AG09319 (cell line): ENCODE measurements around the gene CPN1.

Experiments
- DNase-seq: peaks from one replicate; pipeline ENCODE4 v3.0.0-alpha.2; 2010; ENCODE audit warnings: low read depth; ENCODE audit errors: extremely low read depth
- TF ChIP-seq, protein P1 (sequence below): IDR thresholded peaks from 2 replicates; pipeline ENCODE4 v1.5.1; 2011; ENCODE audit warnings: low read depth, mild to moderate bottlenecking, inconsistent platforms, low read length, moderate library complexity

CPN1 gene

DNA sequence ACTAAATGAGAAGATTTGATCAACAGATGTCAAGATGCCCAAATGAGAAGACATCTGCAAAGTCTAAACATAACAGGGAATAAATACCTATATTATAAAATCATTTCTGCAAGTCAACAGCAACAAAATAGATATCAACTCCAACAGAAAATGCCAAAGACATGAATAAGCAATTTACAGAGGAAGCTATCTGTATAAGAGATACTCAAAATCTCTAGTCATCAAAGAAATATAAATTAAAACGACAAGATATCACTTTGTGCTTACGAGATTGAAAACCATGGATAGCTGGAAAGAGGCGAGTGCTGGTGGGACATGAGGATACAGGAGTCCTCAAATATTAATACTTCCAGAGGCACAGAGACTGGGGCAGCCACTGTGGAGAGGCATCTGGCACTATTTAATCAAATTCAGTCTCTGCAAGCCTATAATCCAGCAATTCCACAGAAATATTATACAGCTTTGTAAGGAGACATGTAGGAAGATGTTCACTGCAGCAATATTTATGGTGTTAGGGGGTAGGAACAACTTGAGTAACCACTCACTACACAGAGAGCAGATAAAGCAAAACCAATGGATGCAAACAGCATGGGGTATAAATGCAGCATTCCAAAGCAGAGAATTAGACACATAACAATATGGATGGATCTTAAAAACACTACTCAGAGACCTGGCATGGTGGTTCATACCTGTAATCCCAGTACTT is 76.7 kb downstream of the CPN1 start:
- no peak for DNase-seq
- TF ChIP-seq, protein P1, sequence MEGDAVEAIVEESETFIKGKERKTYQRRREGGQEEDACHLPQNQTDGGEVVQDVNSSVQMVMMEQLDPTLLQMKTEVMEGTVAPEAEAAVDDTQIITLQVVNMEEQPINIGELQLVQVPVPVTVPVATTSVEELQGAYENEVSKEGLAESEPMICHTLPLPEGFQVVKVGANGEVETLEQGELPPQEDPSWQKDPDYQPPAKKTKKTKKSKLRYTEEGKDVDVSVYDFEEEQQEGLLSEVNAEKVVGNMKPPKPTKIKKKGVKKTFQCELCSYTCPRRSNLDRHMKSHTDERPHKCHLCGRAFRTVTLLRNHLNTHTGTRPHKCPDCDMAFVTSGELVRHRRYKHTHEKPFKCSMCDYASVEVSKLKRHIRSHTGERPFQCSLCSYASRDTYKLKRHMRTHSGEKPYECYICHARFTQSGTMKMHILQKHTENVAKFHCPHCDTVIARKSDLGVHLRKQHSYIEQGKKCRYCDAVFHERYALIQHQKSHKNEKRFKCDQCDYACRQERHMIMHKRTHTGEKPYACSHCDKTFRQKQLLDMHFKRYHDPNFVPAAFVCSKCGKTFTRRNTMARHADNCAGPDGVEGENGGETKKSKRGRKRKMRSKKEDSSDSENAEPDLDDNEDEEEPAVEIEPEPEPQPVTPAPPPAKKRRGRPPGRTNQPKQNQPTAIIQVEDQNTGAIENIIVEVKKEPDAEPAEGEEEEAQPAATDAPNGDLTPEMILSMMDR: no peak

DNA sequence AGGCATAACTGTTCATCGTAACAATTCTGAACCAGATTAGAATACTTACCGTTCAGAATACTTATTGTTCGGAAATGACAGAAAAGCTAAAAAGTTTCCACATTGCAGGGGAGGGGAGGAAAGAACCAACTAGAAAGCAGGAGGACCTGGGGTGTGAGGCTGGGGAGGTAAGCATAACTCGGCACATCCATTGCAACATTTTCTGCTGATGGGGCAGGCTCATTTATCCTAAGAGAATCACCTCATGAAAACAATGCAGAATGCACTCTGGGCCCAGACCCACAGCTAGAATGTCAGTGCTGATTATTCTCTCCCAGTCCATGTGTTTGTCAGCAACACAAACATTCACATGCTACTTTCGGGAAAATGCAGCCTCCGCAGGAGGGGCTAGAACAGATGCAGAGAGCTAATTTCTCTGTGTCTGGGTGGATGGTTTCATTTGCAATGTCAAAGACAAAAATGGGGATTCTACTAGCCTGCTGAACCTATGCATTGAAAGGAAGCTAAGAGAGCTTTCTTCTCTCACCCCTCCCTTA is 81.5 kb downstream of the CPN1 start:
- DNase-seq: no peak
- TF ChIP-seq, protein P1: no peak

DNA sequence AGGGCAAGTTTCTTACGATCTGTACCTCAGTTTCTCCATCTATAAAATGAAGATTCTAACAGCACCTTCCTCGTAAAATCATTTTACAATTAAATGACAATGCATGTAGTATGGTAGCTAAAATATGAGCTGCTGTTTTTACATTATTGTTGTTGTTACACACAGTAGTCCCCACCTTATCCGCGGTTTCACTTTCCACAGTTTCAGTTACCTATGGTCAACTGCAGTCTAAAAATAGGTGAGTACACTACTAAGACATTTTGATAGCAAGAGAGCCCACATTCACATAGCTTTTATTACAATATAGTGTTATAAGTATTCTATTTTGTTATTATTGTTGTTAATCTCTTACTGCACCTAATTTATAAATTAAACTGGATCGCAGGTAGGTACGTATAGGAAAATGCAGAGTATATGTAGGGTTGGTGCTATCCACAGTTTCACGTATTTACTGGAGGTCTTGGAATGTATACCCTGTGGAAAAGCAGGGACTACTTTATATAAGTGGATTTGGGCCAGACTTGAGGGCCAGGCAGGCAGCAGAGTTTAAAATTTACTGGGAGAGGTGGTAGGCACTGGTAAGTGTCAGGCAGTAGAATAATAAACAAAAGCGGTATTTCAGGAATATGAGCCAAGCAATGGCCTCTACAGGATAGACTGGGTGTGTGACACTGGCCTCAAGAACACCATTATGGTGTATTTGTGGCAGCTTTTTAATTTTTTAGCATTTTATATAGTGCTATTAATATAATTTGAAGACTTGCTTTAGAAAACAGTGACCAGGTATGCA is 82.2 kb downstream of the CPN1 start:
- no peak for DNase-seq

GRCh38 chr10:99998889-99999288 is 82.8 kb downstream of the CPN1 start:
- TF ChIP-seq, protein P1: no peak
- DNase-seq: no peak

More for the DNA sequence above, 82.2 kb downstream of the CPN1 start:
- TF ChIP-seq, protein P1: no peak

DNA sequence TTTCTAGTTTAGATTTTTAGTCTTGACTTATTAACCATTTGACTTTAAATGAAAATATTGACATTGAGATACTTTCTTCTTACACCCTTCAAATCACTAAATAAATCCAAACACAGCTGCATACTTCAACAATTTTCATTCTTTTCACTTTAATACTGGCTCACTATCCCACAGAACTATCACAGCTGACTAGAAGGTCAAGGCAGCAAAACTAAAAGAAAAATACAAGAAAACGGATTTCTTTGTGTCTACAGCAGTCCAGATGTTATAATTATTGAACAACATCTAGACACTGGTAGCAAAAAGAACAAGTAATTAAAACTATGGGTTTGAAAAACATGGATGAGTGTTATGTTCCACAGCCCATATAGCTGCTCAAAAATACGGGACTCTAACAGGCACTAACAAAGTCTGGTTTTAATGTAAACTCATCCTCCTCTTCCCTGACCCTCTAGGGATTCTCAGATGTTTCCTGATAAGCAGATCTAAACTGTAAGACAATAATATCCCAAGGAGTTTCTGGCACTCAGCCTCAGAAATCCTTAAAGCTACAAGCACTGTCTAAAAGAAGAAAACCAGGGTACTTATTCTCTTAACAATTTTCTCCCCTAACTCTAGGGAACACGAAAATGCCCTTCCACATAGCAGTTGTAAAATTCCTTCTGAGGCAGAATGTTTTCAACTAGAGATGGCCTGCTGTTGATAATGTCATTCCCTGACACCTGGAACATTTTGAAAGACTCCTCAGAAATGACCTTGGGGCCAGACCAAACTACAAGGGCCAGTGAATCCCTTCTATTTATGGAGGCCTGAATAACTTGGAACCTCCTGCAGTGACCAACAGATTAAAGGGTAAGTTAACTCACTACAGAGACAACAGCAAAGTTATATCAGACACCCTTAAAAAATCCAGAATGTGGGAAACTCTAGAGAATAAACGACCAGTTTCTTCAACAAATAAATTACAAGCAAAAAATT is 84.7 kb downstream of the CPN1 start:
- TF ChIP-seq, protein P1: no peak
- no peak for DNase-seq

DNA sequence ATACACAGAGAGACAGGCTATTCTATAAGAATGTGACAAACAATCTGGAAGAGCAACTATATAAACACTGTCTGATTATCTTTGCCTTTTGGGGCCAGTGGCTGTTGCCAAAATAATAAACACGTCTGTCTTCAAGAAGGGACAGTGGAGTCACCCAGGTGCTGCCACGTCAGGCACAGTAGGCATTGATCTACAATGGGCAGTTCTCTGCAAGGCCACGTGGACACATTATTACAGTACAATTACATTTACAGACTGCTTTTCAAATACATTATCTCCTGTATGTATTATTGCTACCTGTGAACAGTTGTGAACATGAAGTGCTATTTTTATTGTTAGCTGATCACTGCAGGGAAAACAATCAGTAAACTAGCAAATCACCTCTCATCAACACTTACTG is 86.0 kb downstream of the CPN1 start:
- no peak for DNase-seq
- TF ChIP-seq, protein P1: no peak
